GM19372 (cell line): ENCODE data around the gene DPYSL3.

Experiments
- ATAC-seq: cut with Tn5 transposase; IDR thresholded peaks from one replicate; pipeline ENCODE4 v1.9.1; 2021; ENCODE audit warnings: mild to moderate bottlenecking, low read depth, moderate library complexity; ENCODE audit not compliant: unreplicated experiment

The DPYSL3 gene

DNA sequence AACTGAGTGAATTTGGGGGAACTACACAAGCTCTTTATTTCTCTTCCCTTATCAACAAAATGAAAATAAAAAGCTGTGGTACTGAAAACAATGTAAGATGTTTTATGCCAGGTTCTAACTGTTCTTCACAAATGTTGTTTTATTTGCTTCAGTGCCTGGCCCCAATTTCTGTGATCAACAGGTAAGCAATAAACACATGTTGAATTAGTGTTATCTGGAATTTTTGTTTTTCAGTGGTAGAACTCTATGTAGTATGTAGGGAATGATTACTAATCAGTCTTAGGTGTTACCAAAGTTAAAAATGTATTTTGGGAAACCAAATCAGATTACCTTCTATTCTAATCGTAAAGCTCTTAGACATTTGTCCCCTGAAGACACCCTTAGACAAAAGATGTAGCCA lies 7.5 kb upstream of the DPYSL3 start:
- no peak for ATAC-seq

GRCh38 chr5:147515269-147515668 lies 5.4 kb upstream of the DPYSL3 start:
- no peak for ATAC-seq

DNA sequence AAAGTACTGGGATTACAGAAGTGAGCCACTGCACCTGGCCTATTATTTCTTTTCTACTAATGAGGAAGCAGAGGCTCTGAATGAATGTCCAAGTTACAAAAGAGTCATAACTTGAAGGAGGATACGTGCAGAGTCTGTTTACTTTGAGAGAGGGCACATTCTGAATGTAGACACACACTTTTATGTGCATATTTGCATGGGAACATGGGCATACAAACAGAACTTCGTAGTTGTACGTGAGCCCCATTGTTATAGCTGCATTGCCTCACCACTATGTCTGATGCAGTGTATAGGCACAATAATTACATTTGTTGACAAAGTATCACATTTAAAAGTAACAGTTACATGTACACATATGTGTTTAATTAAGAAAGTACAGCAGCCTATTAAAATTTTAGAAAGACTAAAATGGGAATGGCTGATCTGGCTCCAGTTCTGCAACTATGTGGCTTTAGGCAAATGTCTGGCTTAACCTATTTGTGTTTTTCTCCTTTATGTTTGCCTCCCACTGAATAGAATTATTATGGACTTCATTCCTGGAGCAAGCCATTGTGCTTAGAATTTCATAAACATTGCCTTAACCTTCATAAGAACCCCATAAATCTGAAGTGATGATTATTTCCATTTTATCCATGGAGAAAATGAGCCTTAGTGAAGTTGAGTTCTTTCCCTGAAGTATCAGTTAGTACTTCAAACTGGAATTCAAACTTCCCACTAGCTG lies 3.0 kb upstream of the DPYSL3 start:
- ATAC-seq: no peak

DNA sequence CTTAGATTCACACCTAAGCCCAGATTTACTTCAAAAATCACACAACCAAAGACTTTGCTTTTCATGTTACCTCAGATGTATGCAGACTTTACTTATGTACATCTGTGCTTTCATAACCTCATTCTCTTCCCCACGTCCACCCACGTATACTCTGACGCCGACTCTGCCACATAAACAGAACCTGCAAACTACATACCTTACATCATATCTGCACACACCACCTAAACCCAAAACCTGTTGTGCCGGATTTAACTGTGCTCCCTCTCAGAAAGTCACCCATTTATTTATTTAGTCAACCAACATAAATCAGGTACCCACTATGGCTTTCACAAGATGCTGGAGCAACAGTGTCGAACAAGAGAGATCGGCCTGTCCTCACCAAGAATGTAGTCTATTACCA lies 1.0 kb upstream of the DPYSL3 start:
- ATAC-seq: no peak

DNA sequence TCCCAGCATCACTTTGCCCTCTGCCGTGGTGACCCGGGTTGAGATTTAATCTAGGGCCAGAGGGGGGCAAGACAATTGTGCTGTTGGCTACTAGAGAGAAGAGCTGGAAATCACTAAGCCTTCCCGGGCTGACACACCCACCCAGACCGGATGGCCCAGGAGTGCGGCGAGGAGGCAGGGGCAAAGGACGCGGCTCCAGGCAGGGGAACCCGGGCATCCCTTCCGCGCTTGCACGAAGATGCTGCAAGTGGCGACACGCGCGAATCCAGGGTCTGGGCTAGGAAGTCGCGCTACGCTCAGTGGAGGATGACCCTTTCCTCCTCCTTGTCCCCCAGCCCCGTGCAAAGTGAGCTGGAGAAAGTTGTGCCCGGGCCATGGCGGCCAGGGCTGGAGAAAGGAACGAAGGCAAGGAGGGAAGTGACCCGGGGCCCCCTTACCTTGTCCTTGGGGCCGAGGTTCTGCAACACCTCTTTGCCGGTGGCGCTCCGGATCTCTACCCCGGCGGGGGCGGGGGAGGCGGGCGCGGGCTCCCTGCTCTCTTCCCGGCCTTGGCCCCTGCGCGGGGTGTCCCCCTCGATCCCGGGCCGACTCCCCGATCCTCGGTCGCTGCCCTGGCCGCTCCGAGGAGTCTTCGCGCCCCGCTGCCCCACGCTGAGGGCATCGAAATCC lies 693 bp downstream of the DPYSL3 start:
- ATAC-seq: no peak

DNA sequence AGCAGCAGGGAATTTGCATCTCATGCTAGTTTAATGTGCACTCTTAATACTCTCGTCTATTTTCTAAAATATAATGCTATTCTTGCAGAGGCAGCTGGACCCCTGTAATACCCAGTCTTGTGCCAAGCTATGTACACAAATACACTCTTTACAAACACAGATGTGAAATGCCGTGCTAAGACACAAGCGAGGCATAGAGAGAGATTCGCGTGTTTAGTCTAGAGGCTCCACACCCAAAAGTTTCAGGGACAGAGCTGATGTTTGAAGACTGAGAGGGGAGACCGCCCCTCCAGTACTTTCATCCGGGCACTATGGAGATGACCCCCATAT lies 1.2 kb downstream of the DPYSL3 start:
- no peak for ATAC-seq

DNA sequence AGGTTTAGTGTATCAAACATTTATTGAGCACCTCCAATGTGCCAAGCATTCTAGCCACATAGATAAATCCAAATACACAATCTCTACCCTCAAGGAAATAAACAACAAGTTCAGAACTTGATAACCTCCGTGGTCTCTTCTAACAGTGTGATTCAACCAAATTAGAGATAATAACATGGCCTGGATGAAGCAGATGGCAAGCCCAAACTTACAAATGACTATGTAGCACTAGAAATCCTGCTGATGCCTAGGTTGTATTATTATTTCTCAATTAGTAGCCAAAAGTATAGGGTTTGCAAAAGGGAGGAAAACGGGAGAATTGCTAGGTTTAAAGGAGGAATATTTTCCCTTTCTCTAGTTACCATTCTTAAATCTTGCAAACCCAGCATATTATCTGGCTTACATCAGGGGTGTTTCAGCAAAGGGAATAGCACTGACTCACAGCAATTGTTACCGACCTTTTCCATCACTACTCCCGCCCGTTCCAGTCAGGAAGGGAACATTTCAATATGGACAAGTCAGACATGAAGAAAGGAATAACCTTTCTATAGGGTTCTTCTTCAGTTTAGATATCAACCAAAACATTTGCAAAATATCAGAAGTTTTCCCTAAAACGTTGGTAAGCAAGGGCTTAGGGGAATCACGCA lies 2.3 kb downstream of the DPYSL3 start:
- ATAC-seq: no peak

DNA sequence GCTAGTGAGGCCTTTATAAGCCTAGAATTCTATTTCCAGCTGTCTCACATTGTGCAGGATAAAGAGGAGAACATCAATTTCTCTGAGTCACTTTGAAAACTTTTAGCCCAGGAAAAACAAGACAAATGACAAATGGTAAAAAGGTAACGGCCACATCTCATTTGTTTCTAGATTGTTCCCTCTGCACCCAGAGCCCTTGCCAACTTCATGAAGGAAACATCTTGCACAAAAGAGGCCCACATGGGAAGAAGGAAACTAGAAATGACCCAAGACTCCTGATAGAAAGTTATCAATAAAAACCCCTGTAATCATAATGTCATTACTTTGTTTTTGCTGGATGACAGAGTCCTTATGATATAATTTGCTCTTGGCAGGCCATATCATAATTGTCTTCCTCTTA lies 5.3 kb downstream of the DPYSL3 start:
- ATAC-seq: no peak

- no peak for ATAC-seq
Measured at GRCh38 chr5:147504011-147504410, 5.9 kb downstream of the DPYSL3 start.

GRCh38 chr5:147490989-147491388 lies 18.9 kb downstream of the DPYSL3 start:
- no peak for ATAC-seq

DNA sequence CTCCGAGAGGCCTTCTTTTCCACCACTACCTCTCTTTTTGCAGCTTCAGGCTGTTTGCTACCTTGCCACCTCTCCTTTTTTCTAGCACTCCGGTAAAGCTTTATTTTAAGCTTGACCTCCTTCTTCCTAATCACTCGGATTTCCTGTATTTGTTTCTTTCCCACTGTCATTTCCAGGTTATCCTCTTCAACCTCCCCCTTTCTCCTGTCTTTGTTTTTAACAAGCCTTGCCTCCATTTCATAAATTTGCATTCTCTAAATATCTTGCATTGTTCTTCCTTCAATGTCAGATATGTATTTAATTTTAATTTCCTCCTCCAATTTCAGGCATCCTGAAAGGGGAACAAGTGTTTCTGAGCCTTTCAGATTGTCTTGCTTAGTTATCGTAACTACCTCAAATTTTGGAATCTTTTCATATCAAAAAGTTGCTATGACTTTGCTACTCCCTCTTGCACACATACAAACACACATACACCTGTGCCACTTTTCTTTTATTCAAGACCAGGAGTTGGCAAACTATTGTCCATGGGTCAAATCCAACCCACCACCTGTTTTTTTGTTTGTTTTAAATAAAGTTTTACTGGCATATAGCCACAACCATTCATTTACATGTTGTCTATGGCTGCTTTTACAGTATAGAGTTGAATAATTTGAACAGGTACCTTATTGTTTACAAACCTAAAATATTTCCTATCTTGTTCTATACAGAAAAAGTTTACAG lies 22.7 kb downstream of the DPYSL3 start:
- ATAC-seq: no peak

DNA sequence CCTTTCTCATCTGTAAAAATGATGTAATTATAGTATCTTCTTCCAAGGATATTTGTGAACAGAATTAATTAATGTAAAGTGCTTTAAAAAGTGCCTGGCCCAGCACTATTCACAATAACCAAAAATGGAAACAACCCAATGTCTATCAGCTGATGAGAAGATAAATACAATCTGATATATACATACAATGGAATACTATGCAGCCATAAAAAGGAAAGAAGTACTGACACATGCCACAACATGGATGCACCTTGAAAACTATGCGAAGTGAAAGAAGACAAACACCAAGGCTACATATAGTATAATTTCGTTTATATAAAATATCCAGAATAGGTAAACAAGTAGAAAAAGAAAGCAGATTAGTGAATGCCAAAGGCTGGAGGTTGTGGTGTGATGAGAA lies 24.1 kb downstream of the DPYSL3 start:
- no peak for ATAC-seq

- no peak for ATAC-seq
Measured at GRCh38 chr5:147485046-147485445, 24.8 kb downstream of the DPYSL3 start.

GRCh38 chr5:147484708-147485020 lies 25.2 kb downstream of the DPYSL3 start:
- ATAC-seq: no peak

DNA sequence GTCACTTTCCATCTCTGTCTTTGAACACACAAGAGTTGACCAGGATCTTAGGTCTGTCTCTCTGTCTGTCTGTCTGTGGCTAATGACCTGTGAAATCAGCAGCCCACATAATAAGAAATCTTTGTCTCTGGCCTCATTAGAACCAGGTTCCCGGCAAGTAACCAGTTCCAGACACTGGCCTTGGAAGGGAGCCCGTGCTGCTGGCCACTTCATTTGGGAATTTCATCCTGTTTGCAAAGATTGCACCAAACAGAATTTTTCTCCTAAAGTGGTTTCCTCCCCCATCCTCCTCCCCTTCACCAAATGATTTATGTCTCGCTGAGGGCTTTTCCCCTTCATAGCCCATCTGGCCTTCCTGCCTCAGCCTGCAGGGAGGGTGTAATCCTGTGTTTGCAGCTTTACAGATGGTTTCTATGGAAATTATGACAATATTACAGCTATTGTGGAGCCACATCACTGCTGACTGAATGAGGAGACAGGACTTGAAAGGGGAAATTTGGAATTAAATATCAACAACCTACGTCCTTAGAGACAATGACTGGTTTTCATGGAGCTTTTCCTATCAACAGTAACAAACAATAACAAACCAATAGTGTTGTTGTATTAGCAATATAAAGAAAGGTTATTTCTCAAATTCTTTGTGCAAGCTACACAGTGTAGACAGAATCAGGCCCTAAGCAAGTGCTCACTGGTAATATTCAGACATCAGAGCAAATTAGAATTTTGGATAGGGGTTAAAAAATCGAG lies 25.7 kb downstream of the DPYSL3 start:
- ATAC-seq: no peak

GRCh38 chr5:147483188-147483790 lies 26.6 kb downstream of the DPYSL3 start:
- ATAC-seq: no peak

DNA sequence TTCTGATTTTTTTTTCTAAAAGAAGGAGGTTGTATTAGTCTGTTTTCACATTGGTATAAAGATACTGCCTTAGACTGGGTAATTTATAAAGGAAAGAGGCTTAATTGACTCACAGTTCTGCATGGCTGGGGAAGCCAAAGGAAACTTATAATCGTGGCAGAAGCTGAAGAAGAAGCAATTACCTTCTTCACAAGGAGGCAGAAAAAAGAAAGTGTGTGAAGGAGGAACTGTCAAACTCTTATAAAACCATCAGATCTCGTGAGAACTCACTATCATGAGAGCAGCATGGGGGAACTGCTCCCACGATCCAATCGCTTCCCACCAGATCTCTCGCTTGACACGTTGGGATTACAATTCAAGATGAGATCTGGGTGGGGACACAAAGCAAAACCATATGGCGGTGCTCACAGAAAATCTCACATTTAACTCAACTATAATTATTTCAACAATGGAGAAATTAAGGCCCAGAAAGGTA lies 27.1 kb downstream of the DPYSL3 start:
- ATAC-seq: no peak

DNA sequence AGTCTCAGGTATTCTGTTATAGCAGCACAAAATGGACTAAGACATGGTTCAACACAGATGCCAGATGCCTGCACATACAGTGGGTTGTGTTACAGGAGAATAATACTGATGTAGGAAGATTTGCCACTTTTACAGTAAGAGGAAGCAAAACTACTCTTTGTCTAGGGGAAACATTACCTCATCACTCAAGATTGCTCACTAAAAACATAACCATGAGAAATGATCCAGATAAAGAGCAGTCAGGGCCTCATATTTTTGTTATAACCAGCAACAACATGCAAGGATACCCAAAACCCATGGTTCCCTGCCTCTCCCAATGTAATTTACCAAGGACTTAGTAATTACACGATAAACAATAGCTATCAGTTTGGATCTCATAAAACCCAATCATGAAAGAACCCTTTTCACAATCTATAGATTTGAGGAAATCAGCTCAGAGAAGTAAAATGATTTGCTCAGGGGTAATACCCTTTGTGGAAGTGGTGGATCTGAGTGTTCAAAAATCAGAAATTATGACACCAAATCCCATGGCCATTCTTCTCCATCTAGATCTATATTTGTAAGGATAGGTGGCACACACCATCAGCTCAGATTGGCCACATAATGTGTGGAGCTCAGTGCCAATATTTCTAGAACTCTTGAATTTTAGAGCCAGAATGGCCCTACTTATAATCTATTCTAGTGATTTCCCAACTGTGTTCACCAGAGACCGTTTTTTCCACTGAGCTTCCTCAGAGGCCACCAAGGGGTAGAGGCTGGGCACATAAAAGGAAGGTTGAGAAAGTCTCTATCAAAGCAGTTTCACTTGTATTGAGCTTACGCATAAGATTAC lies 27.8 kb downstream of the DPYSL3 start:
- ATAC-seq: no peak

- ATAC-seq: no peak
Measured at GRCh38 chr5:147481376-147481775, 28.5 kb downstream of the DPYSL3 start.
